ENCODE results near the gene MNT.

Gene MNT

GRCh38 chr17:2362016-2362415 lies 38.8 kb downstream of the MNT start:
- H3K4me3 ChIP-seq (ENCODE audit: control insufficient read depth, low read depth, low read length): no peak overlapping the region
- DNase-seq (ENCODE audit: low read depth): no peak
- no peak for TF ChIP-seq CTCF (IDR thresholded peaks at IDR 0.05; ENCODE audit: control insufficient read depth, insufficient read depth, low read depth, low read length, missing control alignments)

GRCh38 chr17:2361010-2361760 lies 39.7 kb downstream of the MNT start:
- TF ChIP-seq CTCF (IDR thresholded peaks at IDR 0.05; ENCODE audit: control insufficient read depth, insufficient read depth, low read depth, low read length, missing control alignments): no peak
- DNase-seq (ENCODE audit: low read depth): no peak

DNA sequence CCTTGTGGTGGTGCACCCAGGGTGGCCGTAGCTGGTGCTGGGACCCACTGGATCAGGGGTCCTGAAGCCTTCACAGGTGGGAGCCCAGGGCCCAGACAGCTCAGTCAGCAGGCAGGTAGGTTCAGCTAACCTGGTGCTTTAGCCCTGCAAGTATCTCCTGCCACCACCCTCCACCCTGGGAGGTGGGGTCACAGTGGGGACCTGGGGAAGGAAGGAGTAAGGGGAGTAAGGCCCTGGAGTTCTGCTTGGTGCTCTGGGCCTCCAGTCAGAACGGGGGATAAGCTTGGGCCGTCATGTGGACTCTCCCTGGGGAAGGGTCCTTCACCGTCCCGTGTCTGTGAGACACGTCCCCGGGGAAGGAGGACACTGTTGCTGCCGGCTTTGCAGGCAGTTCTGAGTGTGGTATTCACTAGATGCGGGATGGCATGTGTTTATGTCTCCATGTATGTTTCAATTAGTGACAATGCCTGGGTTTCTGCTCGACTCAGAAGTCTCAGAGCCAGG lies 42.9 kb downstream of the MNT start:
- H3K4me3 ChIP-seq (ENCODE audit: control insufficient read depth, low read depth, low read length): no peak overlapping the region
- no peak for DNase-seq (ENCODE audit: low read depth)
- TF ChIP-seq CTCF (IDR thresholded peaks at IDR 0.05; ENCODE audit: control insufficient read depth, insufficient read depth, low read depth, low read length, missing control alignments): no peak

More at GRCh38 chr17:2361010-2361760, 39.7 kb downstream of the MNT start:
- H3K4me3 ChIP-seq (ENCODE audit: control insufficient read depth, low read depth, low read length): no peak overlapping the region

DNA sequence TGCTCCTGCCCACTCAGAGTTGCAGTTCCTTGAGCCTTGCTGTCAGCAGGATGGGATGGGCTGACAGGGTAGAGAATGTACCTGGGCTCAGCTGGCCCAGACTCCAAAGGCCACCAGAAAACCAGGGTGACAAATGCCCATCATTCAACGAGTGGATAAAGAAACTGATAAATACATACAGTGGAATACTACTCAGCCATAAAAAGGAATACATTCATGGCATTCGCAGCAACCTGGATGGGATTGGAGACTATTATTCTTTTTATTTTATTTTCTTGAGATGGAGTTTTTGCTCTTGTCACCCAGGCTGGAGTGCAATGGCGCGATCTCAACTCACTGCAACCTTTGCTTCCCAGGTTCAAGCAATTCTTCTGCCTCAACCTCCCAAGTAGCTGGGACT lies 43.6 kb downstream of the MNT start:
- no peak for DNase-seq (ENCODE audit: low read depth)

GRCh38 chr17:2354311-2354710 lies 46.5 kb downstream of the MNT start:
- DNase-seq (ENCODE audit: low read depth): no peak
- TF ChIP-seq CTCF (IDR thresholded peaks at IDR 0.05; ENCODE audit: control insufficient read depth, insufficient read depth, low read depth, low read length, missing control alignments): no peak

More for the DNA sequence above, 43.6 kb downstream of the MNT start:
- TF ChIP-seq CTCF (IDR thresholded peaks at IDR 0.05; ENCODE audit: control insufficient read depth, insufficient read depth, low read depth, low read length, missing control alignments): no peak
- no peak overlapping the region for H3K4me3 ChIP-seq (ENCODE audit: control insufficient read depth, low read depth, low read length)

GRCh38 chr17:2351269-2351668 lies 49.6 kb downstream of the MNT start:
- no peak for DNase-seq (ENCODE audit: low read depth)
- TF ChIP-seq CTCF (IDR thresholded peaks at IDR 0.05; ENCODE audit: control insufficient read depth, insufficient read depth, low read depth, low read length, missing control alignments): no peak

More at GRCh38 chr17:2354311-2354710, 46.5 kb downstream of the MNT start:
- H3K4me3 ChIP-seq (ENCODE audit: control insufficient read depth, low read depth, low read length): no peak overlapping the region

More at GRCh38 chr17:2351269-2351668, 49.6 kb downstream of the MNT start:
- no peak overlapping the region for H3K4me3 ChIP-seq (ENCODE audit: control insufficient read depth, low read depth, low read length)
